ENCODE measurements around the gene CPZ.
"Not testable (repeated sequence)": the region's sequence is repeated elsewhere in the genome, so short reads cannot be mapped to it uniquely, and the experiment has no call there.

CPZ gene

DNA sequence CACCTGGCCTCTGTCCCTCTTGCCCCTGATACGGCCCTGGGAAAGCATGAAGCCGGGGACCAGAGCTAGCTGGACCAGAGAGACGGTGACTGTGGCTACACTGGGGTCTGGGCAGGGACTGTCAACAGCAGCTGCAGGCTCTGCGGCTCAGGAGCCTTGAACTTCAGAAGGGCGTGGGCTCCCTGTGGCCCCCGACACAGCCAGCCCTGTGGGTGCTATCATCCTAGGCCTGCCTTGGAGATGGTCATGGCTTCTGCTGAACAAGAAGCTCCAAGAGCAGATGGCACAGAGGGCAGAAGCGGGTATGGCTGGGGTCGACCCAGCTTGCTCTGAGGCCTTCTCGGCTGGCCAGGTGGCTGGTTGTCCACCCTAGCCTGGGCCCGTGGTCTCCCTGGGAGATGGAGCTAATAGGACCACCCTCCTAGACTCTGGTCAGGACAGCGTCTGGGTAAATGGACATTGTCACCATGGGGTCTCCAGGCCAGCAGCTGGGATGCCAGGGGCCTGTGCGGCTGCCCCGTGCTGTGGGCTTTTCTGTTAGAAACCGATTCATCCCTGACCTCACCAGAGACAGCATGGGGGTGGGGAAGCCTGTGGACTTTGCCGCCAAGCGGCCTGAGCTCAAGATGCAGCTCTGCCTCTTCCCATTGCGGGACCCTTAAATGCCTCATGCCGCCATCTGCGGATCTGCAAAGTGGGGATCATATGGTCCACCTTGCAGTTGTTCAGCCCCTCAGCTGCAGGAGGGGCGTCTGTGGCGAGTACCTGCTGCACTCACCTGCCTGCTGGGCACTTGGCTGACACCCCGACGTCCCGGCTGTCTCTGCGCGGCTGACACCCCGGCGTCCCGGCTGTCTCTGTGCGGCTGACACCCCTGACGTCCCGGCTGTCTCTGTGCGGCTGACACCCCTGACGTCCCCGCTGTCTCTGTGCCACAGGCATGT, 21.1 kb downstream of the CPZ start:
- DNase-seq: no peak

- peak in 1 of 5 experiments; percentile 10 for DNase-seq
Observed at GRCh38 chr4:8614365-8615193, 22.0 kb downstream of the CPZ start.

DNA sequence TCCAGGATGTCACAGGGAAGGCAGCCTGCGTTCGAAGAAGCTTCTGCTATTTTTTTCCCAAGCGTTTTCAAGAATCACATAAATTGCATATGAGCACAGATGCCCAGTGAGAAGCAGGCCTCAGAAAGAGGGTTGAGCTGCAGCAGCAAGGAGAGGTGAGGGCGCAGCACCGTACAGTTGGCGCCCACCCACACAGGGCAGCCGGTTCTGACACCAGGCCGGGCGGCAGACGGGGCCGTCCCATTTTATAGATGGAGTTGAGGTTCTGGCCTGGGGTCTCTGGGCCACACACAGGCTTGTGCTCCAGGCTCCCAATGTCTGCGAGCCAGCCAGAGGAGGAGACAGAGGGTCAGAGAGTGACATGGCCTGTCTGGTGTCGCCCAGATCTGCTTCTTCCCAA, 22.8 kb downstream of the CPZ start:
- no peak for DNase-seq

GRCh38 chr4:8615921-8616787, 23.6 kb downstream of the CPZ start:
- no peak for DNase-seq

GRCh38 chr4:8616831-8617230, 24.3 kb downstream of the CPZ start:
- DNase-seq: no peak

GRCh38 chr4:8617486-8618040, 25.0 kb downstream of the CPZ start:
- DNase-seq: no peak

GRCh38 chr4:8618421-8618820, 25.9 kb downstream of the CPZ start:
- DNase-seq: no peak

- DNase-seq: no peak
Observed at GRCh38 chr4:8618961-8619720, 26.6 kb downstream of the CPZ start.

GRCh38 chr4:8621135-8621534, 28.6 kb downstream of the CPZ start:
- not testable (repeated sequence) for DNase-seq

DNA sequence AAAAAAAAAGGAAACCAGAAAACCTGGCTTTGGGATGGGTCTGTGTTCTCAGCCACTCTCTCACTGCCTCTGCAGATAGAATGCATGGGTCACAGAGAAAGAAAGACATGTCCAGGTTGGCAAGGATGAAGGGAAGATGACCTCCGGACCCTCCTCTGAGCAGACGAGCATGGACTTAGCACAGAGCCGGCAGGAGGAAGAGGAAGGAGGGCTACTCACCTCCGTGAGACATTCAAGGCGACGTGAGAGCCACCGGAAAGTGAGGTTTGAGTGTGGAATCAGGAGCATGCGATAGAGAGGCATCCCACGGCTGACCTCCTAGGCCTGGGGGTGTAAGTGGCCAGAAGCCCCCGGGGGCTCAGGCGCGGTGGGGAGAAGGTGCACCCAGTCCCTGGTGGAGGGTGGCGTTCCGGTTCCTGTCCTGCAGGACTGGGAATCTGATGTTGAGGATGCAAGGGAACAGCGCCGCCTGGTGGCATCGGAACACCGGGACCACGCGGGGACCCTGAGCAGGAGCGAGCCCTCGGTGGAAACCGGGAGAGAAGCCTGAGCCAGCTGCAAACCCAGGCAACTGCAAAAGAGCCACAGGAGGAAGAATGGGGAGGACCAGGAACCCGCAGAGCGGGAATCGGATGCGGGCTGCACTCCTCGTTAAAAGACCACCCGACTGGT, 32.2 kb downstream of the CPZ start:
- not testable (repeated sequence) for DNase-seq

DNA sequence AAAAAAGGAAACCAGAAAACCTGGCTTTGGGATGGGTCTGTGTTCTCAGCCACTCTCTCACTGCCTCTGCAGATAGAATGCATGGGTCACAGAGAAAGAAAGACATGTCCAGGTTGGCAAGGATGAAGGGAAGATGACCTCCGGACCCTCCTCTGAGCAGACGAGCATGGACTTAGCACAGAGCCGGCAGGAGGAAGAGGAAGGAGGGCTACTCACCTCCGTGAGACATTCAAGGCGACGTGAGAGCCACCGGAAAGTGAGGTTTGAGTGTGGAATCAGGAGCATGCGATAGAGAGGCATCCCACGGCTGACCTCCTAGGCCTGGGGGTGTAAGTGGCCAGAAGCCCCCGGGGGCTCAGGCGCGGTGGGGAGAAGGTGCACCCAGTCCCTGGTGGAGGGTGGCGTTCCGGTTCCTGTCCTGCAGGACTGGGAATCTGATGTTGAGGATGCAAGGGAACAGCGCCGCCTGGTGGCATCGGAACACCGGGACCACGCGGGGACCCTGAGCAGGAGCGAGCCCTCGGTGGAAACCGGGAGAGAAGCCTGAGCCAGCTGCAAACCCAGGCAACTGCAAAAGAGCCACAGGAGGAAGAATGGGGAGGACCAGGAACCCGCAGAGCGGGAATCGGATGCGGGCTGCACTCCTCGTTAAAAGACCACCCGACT, 37.8 kb downstream of the CPZ start:
- DNase-seq: not testable (repeated sequence)

GRCh38 chr4:8631896-8632295, 39.3 kb downstream of the CPZ start:
- DNase-seq: not testable (repeated sequence)

DNA sequence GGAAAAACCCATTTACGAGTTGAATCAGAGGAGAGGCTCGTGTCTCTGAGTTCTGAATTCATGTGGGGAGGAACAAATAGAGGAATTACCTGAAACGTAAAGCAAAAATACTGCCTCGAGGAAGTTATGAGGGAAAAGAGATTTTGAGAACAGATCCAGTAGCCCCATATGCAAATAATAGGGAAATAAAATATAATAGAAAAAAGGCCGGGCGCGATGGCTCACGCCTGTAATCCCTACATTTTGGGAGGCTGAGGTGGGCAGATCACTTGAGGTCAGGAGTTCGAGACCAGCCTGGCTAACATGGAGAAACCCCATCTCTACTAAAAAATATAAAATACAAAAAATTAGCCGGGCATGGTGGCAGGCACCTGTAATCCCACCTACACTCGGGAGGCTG, 42.2 kb downstream of the CPZ start:
- DNase-seq: not testable (repeated sequence)

DNA sequence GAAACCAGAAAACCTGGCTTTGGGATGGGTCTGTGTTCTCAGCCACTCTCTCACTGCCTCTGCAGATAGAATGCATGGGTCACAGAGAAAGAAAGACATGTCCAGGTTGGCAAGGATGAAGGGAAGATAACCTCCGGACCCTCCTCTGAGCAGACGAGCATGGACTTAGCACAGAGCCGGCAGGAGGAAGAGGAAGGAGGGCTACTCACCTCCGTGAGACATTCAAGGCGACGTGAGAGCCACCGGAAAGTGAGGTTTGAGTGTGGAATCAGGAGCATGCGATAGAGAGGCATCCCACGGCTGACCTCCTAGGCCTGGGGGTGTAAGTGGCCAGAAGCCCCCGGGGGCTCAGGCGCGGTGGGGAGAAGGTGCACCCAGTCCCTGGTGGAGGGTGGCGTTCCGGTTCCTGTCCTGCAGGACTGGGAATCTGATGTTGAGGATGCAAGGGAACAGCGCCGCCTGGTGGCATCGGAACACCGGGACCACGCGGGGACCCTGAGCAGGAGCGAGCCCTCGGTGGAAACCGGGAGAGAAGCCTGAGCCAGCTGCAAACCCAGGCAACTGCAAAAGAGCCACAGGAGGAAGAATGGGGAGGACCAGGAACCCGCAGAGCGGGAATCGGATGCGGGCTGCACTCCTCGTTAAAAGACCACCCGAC, 43.5 kb downstream of the CPZ start:
- not testable (repeated sequence) for DNase-seq

GRCh38 chr4:8637456-8637984, 45.0 kb downstream of the CPZ start:
- no peak for DNase-seq

DNA sequence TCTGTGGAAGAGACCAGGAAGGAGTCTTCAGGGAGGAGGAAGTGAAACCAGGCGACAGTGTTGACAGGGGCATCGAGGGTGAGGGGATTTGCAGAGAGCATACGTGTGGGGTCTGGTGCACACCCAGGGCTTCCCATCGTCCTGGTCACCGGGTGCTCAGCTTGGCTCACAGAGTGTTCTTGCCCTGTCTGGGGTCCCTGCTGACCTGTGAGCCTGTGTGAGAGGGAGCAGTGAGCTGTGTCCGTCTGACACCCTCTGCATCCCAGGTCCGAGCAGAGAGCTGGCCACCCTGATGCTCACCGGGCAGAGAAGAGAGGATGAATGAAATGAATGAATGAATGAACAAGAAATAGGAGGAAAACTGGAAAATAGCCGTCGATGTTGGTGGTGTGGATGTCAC, 46.5 kb downstream of the CPZ start:
- no peak for DNase-seq

- no peak for DNase-seq
Observed at GRCh38 chr4:8639777-8640720, 47.5 kb downstream of the CPZ start.

GRCh38 chr4:8640816-8641215, 48.3 kb downstream of the CPZ start:
- no peak for DNase-seq

Measured in T-helper 2 cell (primary cell).